IMR-90 (cell line): Measurements from ENCODE around the gene LRRTM4. TPM values are rescaled to one million over a fixed set of nuclear protein-coding genes. Genes with fewer than 3 reads are reported as not detected.

Source experiments
- ATAC-seq: fragments of 200-7000 bp; cut with Tn5 transposase; 2 replicates; pipeline ENCODE4 v1.9.1; 2020; ENCODE audit warnings: low read depth, mild to moderate bottlenecking, moderate library complexity
- BruUV-seq: library from RNA; stranded (reverse); fragments of 400-500 nt; replicated peaks from 2 replicates; lab custom pipeline; 2021; lab: Mats Ljungman, UMichigan
- CTCF ChIA-PET: fragments of 300-600 bp; formaldehyde crosslinking; extraction: SDS; loops from one replicate; lab custom pipeline; 2021; ENCODE audit warnings: antibody characterized with exemption; lab: Yijun Ruan, JAX
- POLR2A ChIA-PET: fragments of 300-600 bp; sonication (Branson Sonifier 250); formaldehyde crosslinking; loops from one replicate; lab custom pipeline; 2022; ENCODE audit warnings: antibody characterized with exemption; ENCODE audit not compliant: unreplicated experiment; lab: Charles Lee
- DNase-seq: peaks from one replicate; pipeline ENCODE4 v3.0.0; 2013
- H2AFZ ChIP-seq: replicated peaks from 2 replicates; pipeline ENCODE3; 2013; ENCODE audit warnings: low read length, mild to moderate bottlenecking; ENCODE audit not compliant: poor library complexity
- H2AK5ac ChIP-seq: 2 replicates; pipeline ENCODE4 v1.6.1; 2013; ENCODE audit warnings: low read depth, low read length, inconsistent platforms
- H2AK9ac ChIP-seq: replicated peaks from 2 replicates; pipeline ENCODE3; 2013; ENCODE audit warnings: mild to moderate bottlenecking, low read depth, low read length, moderate library complexity; ENCODE audit not compliant: poor library complexity
- H2BK120ac ChIP-seq: 2 replicates; pipeline ENCODE4 v1.6.1; 2013; ENCODE audit warnings: low read depth, low read length, inconsistent platforms
- H2BK15ac ChIP-seq: 3 replicates; pipeline ENCODE4 v1.6.1; 2013; ENCODE audit warnings: low read depth, low read length, inconsistent platforms
- H2BK20ac ChIP-seq: 2 replicates; pipeline ENCODE4 v1.6.1; 2013; ENCODE audit warnings: low read depth, mild to moderate bottlenecking, inconsistent platforms, low read length, moderate library complexity
- H2BK5ac ChIP-seq: 2 replicates; pipeline ENCODE4 v1.6.1; 2013; ENCODE audit warnings: mild to moderate bottlenecking, low read depth, low read length, inconsistent platforms; ENCODE audit not compliant: poor library complexity, severe bottlenecking
- H3K14ac ChIP-seq: replicated peaks from 2 replicates; pipeline ENCODE4 v1.6.1; 2013; ENCODE audit warnings: low read depth, low read length, inconsistent platforms
- H3K18ac ChIP-seq: 2 replicates; pipeline ENCODE4 v1.6.1; 2013; ENCODE audit warnings: low read depth, low read length, control low read depth
- H3K23ac ChIP-seq: 2 replicates; pipeline ENCODE4 v1.6.1; 2013; ENCODE audit warnings: low read depth, low read length, inconsistent platforms
- H3K27ac ChIP-seq: 2 replicates; pipeline ENCODE4 v1.5.1; 2013; ENCODE audit warnings: mild to moderate bottlenecking, control low read depth, low read length; ENCODE audit not compliant: insufficient read depth
- H3K27me3 ChIP-seq: 2 replicates; pipeline ENCODE4 v1.6.1; 2013; ENCODE audit warnings: low read length; ENCODE audit not compliant: control insufficient read depth, insufficient read depth
- H3K36me3 ChIP-seq: 2 replicates; pipeline ENCODE4 v1.6.1; 2013; ENCODE audit warnings: low read length, mixed read lengths; ENCODE audit not compliant: control insufficient read depth, insufficient read depth
- H3K4ac ChIP-seq: 2 replicates; pipeline ENCODE4 v1.6.1; 2013; ENCODE audit warnings: low read depth, low read length, inconsistent platforms
- H3K4me1 ChIP-seq: 2 replicates; pipeline ENCODE4 v1.6.1; 2013; ENCODE audit warnings: low read length, mixed read lengths; ENCODE audit not compliant: control insufficient read depth, insufficient read depth
- H3K4me2 ChIP-seq: 2 replicates; pipeline ENCODE4 v1.6.1; 2013; ENCODE audit warnings: low read depth, mild to moderate bottlenecking, control low read depth, low read length, moderate library complexity
- H3K4me3 ChIP-seq: 2 replicates; pipeline ENCODE4 v1.5.1; 2013; ENCODE audit warnings: low read depth, mild to moderate bottlenecking, control low read depth, low read length, moderate library complexity; ENCODE audit not compliant: insufficient read depth
- H3K56ac ChIP-seq: 2 replicates; pipeline ENCODE4 v1.6.1; 2013; ENCODE audit warnings: low read length, inconsistent platforms; ENCODE audit not compliant: insufficient read depth; ENCODE audit errors: extremely low read depth
- H3K79me1 ChIP-seq, 2 experiments: 2 replicates each; pipeline ENCODE4 v1.6.1; 2013; ENCODE audit warnings: low read length in 2 of 2, inconsistent platforms in 1 of 2, low read depth in 1 of 2
- H3K9ac ChIP-seq: 2 replicates; pipeline ENCODE4 v1.6.1; 2013; ENCODE audit warnings: low read depth, low read length, control low read depth
- H3K9me1 ChIP-seq: 2 replicates; pipeline ENCODE4 v1.6.1; 2013; ENCODE audit warnings: low read length, inconsistent platforms; ENCODE audit not compliant: insufficient read depth
- H3K9me3 ChIP-seq: 2 replicates; pipeline ENCODE4 v1.6.1; 2013; ENCODE audit warnings: low read length; ENCODE audit not compliant: control insufficient read depth, insufficient read depth
- H4K20me1 ChIP-seq: 2 replicates; pipeline ENCODE4 v1.6.1; 2013; ENCODE audit warnings: low read length, inconsistent platforms; ENCODE audit not compliant: insufficient read depth
- H4K5ac ChIP-seq: 2 replicates; pipeline ENCODE4 v1.6.1; 2013; ENCODE audit warnings: mild to moderate bottlenecking, low read depth, low read length, control low read depth
- H4K8ac ChIP-seq, 2 experiments: 2 replicates each; pipeline ENCODE4 v1.6.1; 2013; ENCODE audit warnings: low read depth in 2 of 2, low read length in 2 of 2, control low read depth in 1 of 2, inconsistent platforms in 1 of 2
- H4K91ac ChIP-seq: 2 replicates; pipeline ENCODE4 v1.6.1; 2013; ENCODE audit warnings: low read depth, low read length, inconsistent platforms; ENCODE audit not compliant: insufficient read depth
- CEBPB ChIP-seq: IDR thresholded peaks from 2 replicates; pipeline ENCODE4 v1.6.1; 2012; ENCODE audit warnings: low read depth, low read length, improper control_type of control experiment
- CHD1 ChIP-seq: IDR thresholded peaks from 2 replicates; pipeline ENCODE4 v1.6.1; 2012; ENCODE audit warnings: low read depth, low read length, improper control_type of control experiment
- WGBS, 2 experiments: methylation state at CpG; one replicate each; pipeline versions ENCODE4 v1.1.5 to v1.1.7; 2013; ENCODE audit warnings: missing lambda C conversion rate in 2 of 2; ENCODE audit not compliant: insufficient read length in 1 of 2; ENCODE audit errors: extremely low coverage in 2 of 2; 5-methylcytosine and 5-hydroxymethylcytosine counted together
- dilution Hi-C: fragments of 300-500 bp; cut with HindIII; formaldehyde crosslinking; loops from one replicate; pipeline ENCODE4 v1.14.3; 2018; ENCODE audit warnings: low sequenced_read_pairs; ENCODE audit not compliant: unreplicated experiment
- in situ Hi-C: fragments of 300-500 bp; cut with MboI; formaldehyde crosslinking; loops from 3 replicates; pipeline ENCODE4 v1.14.3; 2019; ENCODE audit warnings: low sequenced_read_pairs, inconsistent platforms, mixed read lengths
- intact Hi-C: fragments of 100-400 bp; cut with micrococcal nuclease; formaldehyde crosslinking; loops from 2 replicates; pipeline ENCODE4 v1.10.0; 2022
- polyA plus RNA-seq, 3 experiments: library from polyadenylated mRNA; depleted of rRNA; stranded (reverse); fragments of >200 nt; gene quantifications; 2 replicates each; pipeline ENCODE4 v1.2.3, GENCODE V29; 2012; ENCODE audit warnings: low replicate concordance in 1 of 3
- total RNA-seq: library from RNA; depleted of rRNA; stranded (reverse); fragments of >200 nt; gene quantifications from 2 replicates; pipeline ENCODE4 v1.2.3, GENCODE V29; 2012

Gene LRRTM4
- total and polyA plus RNA-seq, 2 of the 4 experiments (the other 2 are of a cell fraction) = not detected

DNA sequence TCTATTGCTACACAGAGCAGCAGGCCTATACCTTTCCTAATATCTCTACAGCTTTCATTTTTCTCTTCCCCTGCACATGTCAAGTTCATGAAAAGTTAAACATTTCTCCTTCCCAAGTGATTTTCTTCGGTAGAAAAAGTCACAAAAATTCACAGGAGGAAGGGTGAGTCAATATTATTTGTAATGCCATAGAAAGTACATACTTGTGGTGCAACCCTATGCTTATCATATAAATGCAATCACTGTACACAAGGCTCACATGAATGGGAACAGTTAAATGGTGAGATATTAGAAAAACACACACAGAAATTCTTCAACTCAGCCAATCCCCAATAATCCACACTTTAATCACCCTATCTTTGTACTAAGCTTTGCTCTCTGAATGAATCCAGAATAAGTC, 651.6 kb downstream of the LRRTM4 start:
- Histone ChIP-seq H3K79me1 (no peaks in the 10 kb centered on the region), H3K9ac (no peak overlapping the region), H2AK9ac (no peak overlapping the region), H2BK20ac (no peak overlapping the region), H2BK120ac (no peak overlapping the region), H3K4me3 (no peak overlapping the region), H3K4ac (no peak overlapping the region), H2AFZ (no peak overlapping the region), H3K4me1 (no peaks in the 10 kb centered on the region), H4K20me1 (no peaks in the 10 kb centered on the region), H3K4me2 (no peak overlapping the region), H3K36me3 (no peaks in the 10 kb centered on the region), H3K18ac (no peak overlapping the region), H4K8ac (no peak overlapping the region), H3K9me1 (no peaks in the 10 kb centered on the region), H3K23ac (no peak overlapping the region), H2BK15ac (no peak overlapping the region), H2BK5ac (no peak overlapping the region), H3K27ac (no peak overlapping the region), H2AK5ac (no peak overlapping the region), H3K9me3 (no peaks in the 10 kb centered on the region), H4K91ac (no peak overlapping the region), H3K56ac (no peak overlapping the region), H3K14ac (no peak overlapping the region), H4K5ac (no peak overlapping the region), H3K27me3 (no peaks in the 10 kb centered on the region)
- WGBS, 2 experiments = no CpG with 5 or more reads among the region's 1 CpG
- TF ChIP-seq CHD1 (no peak), CEBPB (peak; percentile 48)
- intact Hi-C loops (no loop called here), in situ Hi-C loops (no loop called here), dilution Hi-C loops (no loop called here)
- CTCF ChIA-PET = no interaction called here
- no peak for ATAC-seq
- POLR2A ChIA-PET = no interaction called here
- BruUV-seq = no TSS peak
- DNase-seq = peak; percentile 31
